Breast epithelium (tissue), 4 donors: ENCODE measurements around the gene CHST8. TPM values are rescaled to one million over a fixed set of nuclear protein-coding genes. Genes with fewer than 3 reads are reported as not detected.

Experiments used
- DNase-seq, 2 donors: peaks; one replicate each; pipeline ENCODE4 v3.0.0-alpha.2; 2019; ENCODE audit warnings: low spot score in 2 of 2
- H3K27ac ChIP-seq, 2 donors: fragments of 200-600 bp; sonication (generic) in 1 of 2; one replicate each; pipeline ENCODE4 v1.5.1; 2016 to 2019; ENCODE audit warnings: mild to moderate bottlenecking in 1 of 2
- H3K27me3 ChIP-seq, 2 donors: fragments of 200-600 bp; sonication (generic) in 1 of 2; one replicate each; pipeline versions ENCODE4 v1.5.1 to v1.6.0; 2017 to 2019; ENCODE audit warnings: control low read depth in 1 of 2, mild to moderate bottlenecking in 1 of 2
- H3K36me3 ChIP-seq: fragments of 200-600 bp; one replicate; pipeline ENCODE4 v1.5.1; 2019
- H3K4me1 ChIP-seq, 2 donors: fragments of 200-600 bp; sonication (generic); one replicate each; pipeline ENCODE4 v1.5.1; 2016 to 2019; ENCODE audit warnings: control low read depth in 1 of 2
- H3K4me3 ChIP-seq, 3 donors: fragments of 200-600 bp; sonication (generic); 1 replicate in 2 of 3; 2 replicates in 1 of 3; pipeline ENCODE4 v1.5.1; 2016 to 2019; ENCODE audit warnings: mild to moderate bottlenecking in 3 of 3, moderate library complexity in 2 of 3
- H3K9me3 ChIP-seq, 2 donors: fragments of 200-600 bp; sonication (generic) in 1 of 2; one replicate each; pipeline ENCODE4 v1.5.1; 2016 to 2019; ENCODE audit warnings: control low read depth in 1 of 2
- CTCF ChIP-seq, 3 donors: fragments of 450-650 bp; IDR thresholded peaks; one replicate each; pipeline ENCODE4 v1.5.1; 2016 to 2017; ENCODE audit warnings: antibody characterized with exemption in 3 of 3, mild to moderate bottlenecking in 3 of 3, moderate library complexity in 3 of 3
- POLR2A ChIP-seq: fragments of 450-650 bp; IDR thresholded peaks from one replicate; pipeline ENCODE4 v1.6.1; 2016; ENCODE audit warnings: antibody characterized with exemption, mild to moderate bottlenecking, moderate library complexity
- POLR2AphosphoS5 ChIP-seq, 3 donors: sonication (generic); formaldehyde crosslinking; IDR thresholded peaks; one replicate each; pipeline ENCODE4 v1.6.1; 2017; ENCODE audit warnings: antibody characterized with exemption in 3 of 3
- intact Hi-C: fragments of 100-400 bp; cut with DNase I; formaldehyde crosslinking; loops from one replicate; pipeline ENCODE4 v1.15.1; 2023; ENCODE audit warnings: low total_unique reads
- total RNA-seq, 3 donors: library from RNA; depleted of rRNA; stranded (reverse); fragments of >200 nt; gene quantifications; one replicate each; pipeline ENCODE4 v1.1.0, GENCODE V29; 2016

Gene CHST8
- total RNA-seq, 3 donors from 2014 or later, result 0.16 to 14.1 (median 1.6) TPM

GRCh38 chr19:33649627-33650305 lies 28.0 kb downstream of the CHST8 start:
- Histone ChIP-seq H3K4me3 (no peak overlapping the region), H3K27ac (no peak overlapping the region), H3K9me3 (no peaks in the 10 kb centered on the region), H3K4me1 (no peaks in the 10 kb centered on the region), H3K36me3 (no peaks in the 10 kb centered on the region), H3K27me3 (peaks cover 0 to 4% of the 10 kb centered on the region in 2 donors)
- TF ChIP-seq POLR2A, result no peak
- TF ChIP-seq CTCF (IDR thresholded peaks at IDR 0.05), result no peak
- no peak for TF ChIP-seq POLR2AphosphoS5 (IDR thresholded peaks at IDR 0.05)
- intact Hi-C loops, result no loop called here
- no peak for DNase-seq

DNA sequence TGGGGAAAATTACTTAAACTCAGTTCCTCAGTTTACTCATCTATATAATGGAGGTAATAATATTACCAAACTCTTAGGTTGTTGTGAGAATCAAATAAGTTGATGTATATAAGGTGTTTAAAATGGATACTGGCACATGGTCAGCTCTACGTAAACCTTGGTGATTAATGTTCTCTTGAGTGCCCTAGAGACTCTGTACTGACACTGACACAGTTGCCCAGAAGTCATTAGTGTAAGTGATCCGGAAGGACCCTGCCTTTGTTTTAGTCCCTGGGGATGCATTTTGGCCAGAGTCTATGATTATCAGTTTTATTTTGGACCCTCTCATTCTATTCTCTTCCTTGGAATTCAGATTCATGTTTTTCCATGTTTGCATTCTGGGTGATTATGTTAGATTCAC lies 31.9 kb downstream of the CHST8 start:
- Histone ChIP-seq H3K9me3 (no peaks in the 10 kb centered on the region), H3K27ac (no peak overlapping the region), H3K4me3 (no peak overlapping the region), H3K36me3 (no peaks in the 10 kb centered on the region), H3K27me3 (peaks cover 0 to 4% of the 10 kb centered on the region in 2 donors), H3K4me1 (no peaks in the 10 kb centered on the region)
- TF ChIP-seq CTCF (IDR thresholded peaks at IDR 0.05) (no peak), POLR2A (no peak), POLR2AphosphoS5 (IDR thresholded peaks at IDR 0.05) (no peak)
- DNase-seq, result no peak
- intact Hi-C loops, result no loop called here

DNA sequence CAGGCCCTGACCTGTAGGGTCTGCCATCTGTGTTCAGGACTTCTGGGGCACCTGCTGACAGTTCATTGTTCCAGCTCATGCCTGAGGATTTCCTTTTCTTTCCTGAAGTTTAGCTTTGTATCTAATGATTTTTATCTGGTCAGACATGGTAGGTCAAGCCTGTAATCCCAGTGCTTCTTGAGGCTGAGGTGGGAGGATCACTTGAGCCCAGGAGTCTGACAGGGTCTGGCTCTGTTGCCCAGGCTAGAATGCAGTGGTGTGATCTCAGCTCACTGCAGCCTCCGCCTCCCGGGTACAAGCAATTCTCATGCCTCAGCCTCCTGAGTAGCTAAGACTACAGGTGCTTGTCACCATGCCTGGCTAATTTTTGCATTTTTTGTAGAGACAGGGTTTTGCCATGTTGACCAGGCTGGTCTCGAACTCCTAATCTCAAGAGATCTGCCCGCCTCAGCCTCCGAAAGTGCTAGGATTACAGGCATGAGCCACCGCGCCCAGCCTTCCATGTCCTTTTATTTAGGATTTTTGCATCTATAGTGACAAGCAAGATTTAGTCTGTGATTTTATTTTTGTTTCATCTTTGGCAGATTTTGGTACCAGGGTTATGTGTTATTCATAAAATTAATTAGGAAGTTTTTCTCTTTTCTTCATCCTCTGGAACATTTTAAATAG lies 33.2 kb downstream of the CHST8 start:
- peaks cover 0 to 4% of the 10 kb centered on the region in 2 donors for H3K27me3 ChIP-seq
- intact Hi-C loops, result no loop called here
- H3K36me3 ChIP-seq, result no peaks in the 10 kb centered on the region
- no peak overlapping the region for H3K4me3 ChIP-seq
- H3K4me1 ChIP-seq, result no peaks in the 10 kb centered on the region
- H3K9me3 ChIP-seq, result no peaks in the 10 kb centered on the region
- DNase-seq, result no peak
- TF ChIP-seq POLR2AphosphoS5 (IDR thresholded peaks at IDR 0.05), result no peak
- no peak for TF ChIP-seq POLR2A
- TF ChIP-seq CTCF (IDR thresholded peaks at IDR 0.05), result no peak
- no peak overlapping the region for H3K27ac ChIP-seq

- TF ChIP-seq CTCF (IDR thresholded peaks at IDR 0.05) (no peak), POLR2AphosphoS5 (IDR thresholded peaks at IDR 0.05) (no peak), POLR2A (no peak)
- Histone ChIP-seq H3K4me1 (no peaks in the 10 kb centered on the region), H3K4me3 (no peak overlapping the region), H3K9me3 (no peaks in the 10 kb centered on the region), H3K27me3 (peaks cover 0 to 4% of the 10 kb centered on the region in 2 donors), H3K27ac (no peak overlapping the region), H3K36me3 (no peaks in the 10 kb centered on the region)
- intact Hi-C loops, result no loop called here
- DNase-seq, result no peak
Observed at GRCh38 chr19:33659835-33660234, 38.1 kb downstream of the CHST8 start.

GRCh38 chr19:33660410-33661124 lies 38.8 kb downstream of the CHST8 start:
- Histone ChIP-seq H3K27ac (no peak overlapping the region), H3K4me3 (no peak overlapping the region), H3K36me3 (no peaks in the 10 kb centered on the region), H3K9me3 (no peaks in the 10 kb centered on the region), H3K4me1 (no peaks in the 10 kb centered on the region), H3K27me3 (peaks cover 0 to 5% of the 10 kb centered on the region in 2 donors)
- TF ChIP-seq POLR2A, result no peak
- no peak for TF ChIP-seq CTCF (IDR thresholded peaks at IDR 0.05)
- TF ChIP-seq POLR2AphosphoS5 (IDR thresholded peaks at IDR 0.05), result no peak
- intact Hi-C loops, result no loop called here
- no peak for DNase-seq
